ENCODE results near the gene TTC36. TPM values are rescaled to one million over a fixed set of nuclear protein-coding genes. Genes with fewer than 3 reads are reported as not detected.

Gene TTC36
- total RNA-seq, 1 donor from 2014 or later = 1.1 TPM

- peak overlapping the region; percentile 93 for H3K4me3 Mint-ChIP-seq
- peaks cover 24% of the 10 kb centered on the region for H3K4me1 Mint-ChIP-seq
- no peaks in the 10 kb centered on the region for H3K9me3 Mint-ChIP-seq
- H3K27ac Mint-ChIP-seq = no peak overlapping the region
- no peaks in the 10 kb centered on the region for H3K27me3 Mint-ChIP-seq (ENCODE audit: low read depth)
- peaks cover 10% of the 10 kb centered on the region for H3K36me3 Mint-ChIP-seq
- TF ChIP-seq CTCF (IDR thresholded peaks at IDR 0.05; ENCODE audit: unreplicated experiment) = no peak
- no peak for DNase-seq (ENCODE audit: low spot score in 2 of 2, unreplicated experiment in 2 of 2)
Observed at GRCh38 chr11:118532852-118533768, 5.8 kb downstream of the TTC36 start.

GRCh38 chr11:118533769-118534729 lies 6.8 kb downstream of the TTC36 start:
- H3K9me3 Mint-ChIP-seq = no peaks in the 10 kb centered on the region
- H3K27ac Mint-ChIP-seq = no peak overlapping the region
- H3K4me3 Mint-ChIP-seq = no peak overlapping the region
- no peak for DNase-seq (ENCODE audit: low spot score in 2 of 2, unreplicated experiment in 2 of 2)
- H3K36me3 Mint-ChIP-seq = peaks cover 12% of the 10 kb centered on the region
- no peak for TF ChIP-seq CTCF (IDR thresholded peaks at IDR 0.05; ENCODE audit: unreplicated experiment)
- peaks cover 23% of the 10 kb centered on the region for H3K4me1 Mint-ChIP-seq
- no peaks in the 10 kb centered on the region for H3K27me3 Mint-ChIP-seq (ENCODE audit: low read depth)

- Mint-ChIP-seq H3K4me1 (peaks cover 11% of the 10 kb centered on the region), H3K36me3 (peaks cover 16% of the 10 kb centered on the region), H3K27me3 (ENCODE audit: low read depth) (no peaks in the 10 kb centered on the region), H3K4me3 (no peak overlapping the region), H3K9me3 (no peaks in the 10 kb centered on the region), H3K27ac (no peak overlapping the region)
- DNase-seq (ENCODE audit: low spot score in 2 of 2, unreplicated experiment in 2 of 2) = no peak
- TF ChIP-seq CTCF (IDR thresholded peaks at IDR 0.05; ENCODE audit: unreplicated experiment) = no peak
Observed at GRCh38 chr11:118535261-118535660, 8.0 kb downstream of the TTC36 start.

GRCh38 chr11:118536726-118537125 lies 9.5 kb downstream of the TTC36 start:
- H3K4me1 Mint-ChIP-seq = peaks cover 6% of the 10 kb centered on the region
- H3K36me3 Mint-ChIP-seq = peaks cover 24% of the 10 kb centered on the region
- H3K9me3 Mint-ChIP-seq = no peaks in the 10 kb centered on the region
- no peak overlapping the region for H3K27ac Mint-ChIP-seq
- TF ChIP-seq CTCF (IDR thresholded peaks at IDR 0.05; ENCODE audit: unreplicated experiment) = no peak
- DNase-seq (ENCODE audit: low spot score in 2 of 2, unreplicated experiment in 2 of 2) = no peak
- H3K27me3 Mint-ChIP-seq (ENCODE audit: low read depth) = no peaks in the 10 kb centered on the region
- H3K4me3 Mint-ChIP-seq = no peak overlapping the region

- Mint-ChIP-seq H3K4me3 (no peak overlapping the region), H3K4me1 (peaks cover 2% of the 10 kb centered on the region), H3K9me3 (no peaks in the 10 kb centered on the region), H3K36me3 (peaks cover 30% of the 10 kb centered on the region), H3K27ac (no peak overlapping the region), H3K27me3 (ENCODE audit: low read depth) (no peaks in the 10 kb centered on the region)
- DNase-seq (ENCODE audit: low spot score in 2 of 2, unreplicated experiment in 2 of 2) = no peak
- no peak for TF ChIP-seq CTCF (IDR thresholded peaks at IDR 0.05; ENCODE audit: unreplicated experiment)
Observed at GRCh38 chr11:118537409-118537980, 10.2 kb downstream of the TTC36 start.

All from mesothelial cell of epicardium (in vitro differentiated cells).